ENCODE data around the gene CNTNAP2.

DNA sequence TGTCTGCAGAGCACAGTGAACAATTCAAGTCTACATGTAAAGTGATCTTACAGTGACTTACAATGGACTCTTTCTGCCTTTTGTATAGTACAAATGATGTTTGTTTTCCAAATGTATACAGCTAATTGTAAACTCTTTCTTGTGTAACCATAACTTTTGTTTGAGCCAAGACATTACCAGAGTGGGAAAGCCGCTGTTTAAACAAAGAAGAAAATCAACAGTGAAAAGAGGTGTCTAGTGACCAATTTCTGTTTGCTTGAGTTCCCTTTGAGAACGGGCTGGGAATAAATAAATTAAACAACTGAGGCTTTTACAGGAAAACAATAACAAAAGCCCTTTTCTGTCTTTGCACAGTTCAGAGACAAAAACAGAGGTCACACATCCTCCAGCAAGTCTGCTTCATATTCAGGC is 1163.4 kb downstream of the CNTNAP2 start:
- TF ChIP-seq CTCF (IDR thresholded peaks at IDR 0.05) (no peak), SIN3A (IDR thresholded peaks at IDR 0.05; ENCODE audit: borderline replicate concordance, insufficient read depth, low read depth, low read length) (no peak), POLR2AphosphoS5 (IDR thresholded peaks at IDR 0.05; ENCODE audit: low read depth, low read length) (no peak), REST (IDR thresholded peaks at IDR 0.05; ENCODE audit: insufficient read depth in 1 of 2, low read depth in 2 of 2, low read length in 1 of 2) (no peak), TCF7L2 (IDR thresholded peaks at IDR 0.05; ENCODE audit: low read depth, low read length) (no peak)
